ENCODE results near the gene MAPT.
A peak's percentile ranks its signal among the peaks of the same experiment; 100 is the strongest.
"Not testable (repeated sequence)": the region's sequence is repeated elsewhere in the genome, so short reads cannot be mapped to it uniquely, and the experiment has no call there.

MAPT gene

GRCh38 chr17:45851464-45851863, 42.9 kb upstream of the MAPT start:
- no peak for TF ChIP-seq CTCF (conservative IDR thresholded peaks at IDR 0.05)
- TF ChIP-seq ZFX (IDR thresholded peaks at IDR 0.05): no peak
- H3K27ac ChIP-seq: no peak overlapping the region

- TF ChIP-seq ZFX (IDR thresholded peaks at IDR 0.05) (no peak), CTCF (conservative IDR thresholded peaks at IDR 0.05) (no peak)
- H3K27ac ChIP-seq: no peak overlapping the region
Observed at GRCh38 chr17:45851873-45852272, 42.5 kb upstream of the MAPT start.

GRCh38 chr17:45852535-45853297, 41.6 kb upstream of the MAPT start:
- TF ChIP-seq ZFX (IDR thresholded peaks at IDR 0.05) (no peak), CTCF (conservative IDR thresholded peaks at IDR 0.05) (peak; percentile 94)
- H3K27ac ChIP-seq: no peak overlapping the region

GRCh38 chr17:45854209-45854608, 40.1 kb upstream of the MAPT start:
- no peak overlapping the region for H3K27ac ChIP-seq
- TF ChIP-seq ZFX (IDR thresholded peaks at IDR 0.05) (no peak), CTCF (conservative IDR thresholded peaks at IDR 0.05) (no peak)

GRCh38 chr17:45855691-45856336, 38.5 kb upstream of the MAPT start:
- H3K27ac ChIP-seq: no peak overlapping the region
- TF ChIP-seq ZFX (IDR thresholded peaks at IDR 0.05) (no peak), CTCF (conservative IDR thresholded peaks at IDR 0.05) (no peak)

- TF ChIP-seq ZFX (IDR thresholded peaks at IDR 0.05) (no peak), CTCF (conservative IDR thresholded peaks at IDR 0.05) (no peak)
Observed at GRCh38 chr17:45857977-45858708, 36.2 kb upstream of the MAPT start.

GRCh38 chr17:45861165-45861564, 33.2 kb upstream of the MAPT start:
- no peak overlapping the region for H3K27ac ChIP-seq
- no peak for TF ChIP-seq CTCF (conservative IDR thresholded peaks at IDR 0.05)
- no peak for TF ChIP-seq ZFX (IDR thresholded peaks at IDR 0.05)

More at GRCh38 chr17:45857977-45858708, 36.2 kb upstream of the MAPT start:
- H3K27ac ChIP-seq: no peak overlapping the region

GRCh38 chr17:45862127-45862526, 32.2 kb upstream of the MAPT start:
- not testable (repeated sequence) for H3K27ac ChIP-seq
